ENCODE results near the gene GLT1D1.

GRCh38 chr12:128980623-128981022, 127.3 kb downstream of the GLT1D1 start:
- no peak for TF ChIP-seq POLR2A (IDR thresholded peaks at IDR 0.05; ENCODE audit: low read depth, low read length)
- TF ChIP-seq POLR2AphosphoS5 (IDR thresholded peaks at IDR 0.05; ENCODE audit: low read depth, low read length), result no peak
- no peak for TF ChIP-seq TAF1 (IDR thresholded peaks at IDR 0.05; ENCODE audit: low read depth, low read length)
- TF ChIP-seq PAX5 (IDR thresholded peaks at IDR 0.05; ENCODE audit: insufficient read depth, low read length, severe bottlenecking), result no peak
- no peak for TF ChIP-seq SPI1 (IDR thresholded peaks at IDR 0.05; ENCODE audit: low read depth, low read length)

Data from GM12891 (cell line).